Activated B cell treated with CpG ODN at 0.5 μM for 24 hours (primary cell): ENCODE results near the gene CERK. TPM values are rescaled to one million over a fixed set of nuclear protein-coding genes. Genes with fewer than 3 reads are reported as not detected.

Experiments used
- ATAC-seq: fragments of 200-7000 bp; cut with Tn5 transposase; one replicate; pipeline ENCODE4 v1.10.0; 2021; ENCODE audit warnings: low read depth, mild to moderate bottlenecking, moderate library complexity
- CTCF ChIA-PET: fragments of 350-600 bp; sonication (Branson Sonifier 250); formaldehyde crosslinking; loops from one replicate; lab custom pipeline; 2021; ENCODE audit warnings: antibody characterized with exemption; lab: Charles Lee
- POLR2A ChIA-PET: fragments of 350-600 bp; sonication (Branson Sonifier 250); formaldehyde crosslinking; loops from one replicate; lab custom pipeline; 2021; ENCODE audit warnings: antibody characterized with exemption; lab: Charles Lee
- DNase-seq: peaks from one replicate; pipeline ENCODE4 v3.0.0; 2022
- H3K27ac Mint-ChIP-seq: one replicate; pipeline ENCODE4 v1.8.0; 2020; ENCODE audit warnings: mixed read lengths
- H3K27me3 Mint-ChIP-seq: one replicate; pipeline ENCODE4 v1.8.0; 2021; ENCODE audit warnings: mixed read lengths
- H3K36me3 Mint-ChIP-seq: one replicate; pipeline ENCODE4 v1.8.0; 2021; ENCODE audit warnings: low read depth, mixed read lengths
- H3K4me1 Mint-ChIP-seq: one replicate; pipeline ENCODE4 v1.8.0; 2021; ENCODE audit warnings: mixed read lengths
- H3K4me3 Mint-ChIP-seq: one replicate; pipeline ENCODE4 v1.8.0; 2020; ENCODE audit warnings: mild to moderate bottlenecking, mixed read lengths
- H3K9me3 Mint-ChIP-seq: one replicate; pipeline ENCODE4 v1.8.0; 2020; ENCODE audit warnings: mixed read lengths
- CTCF ChIP-seq: fragments of 200-600 bp; IDR thresholded peaks from one replicate; pipeline ENCODE4 v1.8.0; 2022; ENCODE audit warnings: antibody characterized with exemption, mild to moderate bottlenecking
- intact Hi-C: fragments of 100-400 bp; cut with micrococcal nuclease; formaldehyde crosslinking; loops from one replicate; pipeline ENCODE4 v1.15.1; 2024
- total RNA-seq: library from RNA; stranded (reverse); gene quantifications from 2 replicates; pipeline ENCODE4 v1.2.3, GENCODE V29; 2022

CERK gene
- total RNA-seq, 1 donor from 2014 or later, result 13.8 TPM

- no peak for ATAC-seq
- peaks cover 2% of the 10 kb centered on the region for H3K27me3 Mint-ChIP-seq
- no peaks in the 10 kb centered on the region for H3K36me3 Mint-ChIP-seq
- POLR2A ChIA-PET, result interaction anchor here (1.0 kb wide), 1 partner anchor 10 kb away, joined by 3 read pairs; the partner anchor contains the start of gene TBC1D22A
- no peak overlapping the region for H3K4me3 Mint-ChIP-seq
- no peak for DNase-seq
- TF ChIP-seq CTCF, result no peak
- H3K9me3 Mint-ChIP-seq, result peaks cover 4% of the 10 kb centered on the region
- peaks cover 32% of the 10 kb centered on the region for H3K4me1 Mint-ChIP-seq
- intact Hi-C loops, result no loop called here
- CTCF ChIA-PET, result no interaction called here
- H3K27ac Mint-ChIP-seq, result no peak overlapping the region
Measured at GRCh38 chr22:46752286-46752987, 14.4 kb upstream of the CERK start.

GRCh38 chr22:46750863-46751443 is 12.9 kb upstream of the CERK start:
- Mint-ChIP-seq H3K9me3 (no peaks in the 10 kb centered on the region), H3K4me3 (no peak overlapping the region), H3K36me3 (no peaks in the 10 kb centered on the region), H3K27me3 (peaks cover 2% of the 10 kb centered on the region), H3K27ac (no peak overlapping the region), H3K4me1 (peaks cover 27% of the 10 kb centered on the region)
- CTCF ChIA-PET, result no interaction called here
- no peak for TF ChIP-seq CTCF
- ATAC-seq (no peak), DNase-seq (no peak)
- POLR2A ChIA-PET, result interaction anchor here (1.0 kb wide), 1 partner anchor 11 kb away, joined by 3 read pairs; the partner anchor contains the start of gene TBC1D22A
- intact Hi-C loops, result no loop called here

GRCh38 chr22:46750530-46750800 is 12.4 kb upstream of the CERK start:
- no peaks in the 10 kb centered on the region for H3K36me3 Mint-ChIP-seq
- H3K4me3 Mint-ChIP-seq, result no peak overlapping the region
- DNase-seq, result no peak
- peaks cover 2% of the 10 kb centered on the region for H3K27me3 Mint-ChIP-seq
- peaks cover 27% of the 10 kb centered on the region for H3K4me1 Mint-ChIP-seq
- intact Hi-C loops, result no loop called here
- CTCF ChIA-PET, result no interaction called here
- no peak for ATAC-seq
- POLR2A ChIA-PET, result no interaction called here
- no peaks in the 10 kb centered on the region for H3K9me3 Mint-ChIP-seq
- TF ChIP-seq CTCF, result no peak
- H3K27ac Mint-ChIP-seq, result no peak overlapping the region

GRCh38 chr22:46749682-46750529 is 11.9 kb upstream of the CERK start:
- ATAC-seq (no peak), DNase-seq (no peak)
- no peak for TF ChIP-seq CTCF
- Mint-ChIP-seq H3K4me1 (peaks cover 27% of the 10 kb centered on the region), H3K27ac (no peak overlapping the region), H3K27me3 (peaks cover 2% of the 10 kb centered on the region), H3K36me3 (no peaks in the 10 kb centered on the region), H3K4me3 (no peak overlapping the region), H3K9me3 (no peaks in the 10 kb centered on the region)
- ChIA-PET CTCF (interaction anchor here (1.2 to 1.9 kb wide), 2 partner anchors 8 to 11 kb away, joined by 4 to 5 read pairs; no protein-coding TSS in a partner anchor), POLR2A (interaction anchor here (0.7 to 1.6 kb wide), 3 partner anchors 9 to 101 kb away, joined by 3 to 5 read pairs (median 4); partner anchors contain the start of gene TBC1D22A)
- intact Hi-C loops, result no loop called here
